DMS79 treated with DMSO at 0.1 percent for 48 hours (cell line): Measurements from ENCODE around the gene CCDC81.
"Not testable (repeated sequence)": the region's sequence is repeated elsewhere in the genome, so short reads cannot be mapped to it uniquely, and the experiment has no call there.

ENCODE experiments used
- DNase-seq: peaks from one replicate; lab custom pipeline; 2025; lab: John Stamatoyannopoulos, UW

Gene CCDC81

GRCh38 chr11:86374586-86374985, at the start of gene CCDC81:
TSS of gene CCDC81 (plus strand) at chr11:86374887. CDS start at chr11:86375164, 277 bp downstream.
- no peak for DNase-seq

GRCh38 chr11:86335131-86335767, 39.4 kb upstream of the CCDC81 start:
- no peak for DNase-seq

- no peak for DNase-seq
Observed at GRCh38 chr11:86337227-86337626, 37.5 kb upstream of the CCDC81 start.

DNA sequence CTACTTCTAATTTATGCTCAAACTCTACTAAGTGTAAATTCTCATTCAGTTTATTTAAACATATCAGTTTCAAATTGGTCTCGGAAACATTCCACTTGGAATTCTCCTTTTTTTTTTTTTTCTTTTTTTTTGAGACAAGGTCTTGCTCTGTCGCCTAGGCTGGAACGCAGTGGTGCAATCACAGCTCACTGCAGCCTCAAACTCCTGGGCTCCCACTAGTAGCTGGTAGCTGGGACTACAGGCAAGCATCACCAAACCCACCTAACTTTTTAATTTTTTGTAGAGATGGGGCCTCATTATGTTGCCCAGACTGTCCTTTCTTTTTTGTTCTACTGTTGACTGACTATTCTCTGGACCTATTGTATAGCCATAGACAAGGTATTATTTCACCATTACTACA, 33.3 kb upstream of the CCDC81 start:
- no peak for DNase-seq

GRCh38 chr11:86346513-86346912, 28.2 kb upstream of the CCDC81 start:
- DNase-seq: peak; percentile 39

- peak; percentile 18 for DNase-seq
Observed at GRCh38 chr11:86355256-86355655, 19.4 kb upstream of the CCDC81 start.

GRCh38 chr11:86357412-86357811, 17.3 kb upstream of the CCDC81 start:
- DNase-seq: not testable (repeated sequence)

DNA sequence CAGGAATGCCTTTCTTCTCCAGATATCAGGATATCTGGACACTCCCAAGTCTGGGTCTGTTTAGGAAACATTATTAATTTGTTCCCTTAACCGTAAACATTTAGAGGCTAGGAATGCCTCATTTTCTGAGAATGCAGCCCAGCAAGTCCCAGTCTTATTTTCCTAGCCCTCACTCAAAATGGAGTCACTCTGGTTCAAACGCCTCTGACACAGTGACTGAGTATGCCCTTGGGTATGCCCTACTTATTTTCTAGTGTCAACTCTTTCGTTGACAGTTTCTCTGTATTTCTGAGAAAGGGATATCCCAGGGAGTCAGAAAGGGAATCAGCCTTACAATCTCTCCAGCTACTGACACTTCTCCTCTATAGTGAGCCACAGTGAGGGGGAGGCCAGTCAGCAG, 16.0 kb upstream of the CCDC81 start:
- DNase-seq: no peak

DNA sequence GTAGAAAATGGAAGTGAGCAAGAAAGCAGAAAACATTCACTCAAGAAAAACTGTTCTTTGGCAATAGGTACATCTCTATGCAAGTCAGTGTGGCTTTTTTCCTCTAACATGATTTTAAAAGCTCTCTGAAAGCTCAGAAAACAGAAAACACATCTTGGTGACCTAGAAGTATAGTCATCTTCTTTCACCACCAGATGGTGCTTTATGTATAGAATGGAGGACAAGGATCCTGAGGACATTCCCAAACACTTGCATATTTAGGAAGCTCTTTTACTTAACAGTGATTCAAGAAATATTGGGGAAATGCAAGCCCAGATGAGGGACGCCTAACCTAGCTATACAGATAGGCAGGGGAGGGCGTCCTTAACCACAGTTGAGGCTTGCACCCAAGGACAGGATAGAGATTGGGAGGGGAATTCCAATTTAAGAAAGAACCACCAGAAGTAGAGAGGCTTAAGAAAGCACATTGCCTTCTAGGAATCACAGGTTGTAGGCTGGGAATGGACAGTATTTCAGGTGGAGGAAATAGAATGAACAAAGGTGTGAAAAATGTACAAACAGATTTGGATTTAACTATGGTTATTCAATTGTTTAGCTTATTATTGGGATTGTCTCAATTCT, 13.8 kb upstream of the CCDC81 start:
- DNase-seq: no peak

- no peak for DNase-seq
Observed at GRCh38 chr11:86363424-86363823, 11.3 kb upstream of the CCDC81 start.

- DNase-seq: no peak
Observed at GRCh38 chr11:86365546-86365945, 9.1 kb upstream of the CCDC81 start.

DNA sequence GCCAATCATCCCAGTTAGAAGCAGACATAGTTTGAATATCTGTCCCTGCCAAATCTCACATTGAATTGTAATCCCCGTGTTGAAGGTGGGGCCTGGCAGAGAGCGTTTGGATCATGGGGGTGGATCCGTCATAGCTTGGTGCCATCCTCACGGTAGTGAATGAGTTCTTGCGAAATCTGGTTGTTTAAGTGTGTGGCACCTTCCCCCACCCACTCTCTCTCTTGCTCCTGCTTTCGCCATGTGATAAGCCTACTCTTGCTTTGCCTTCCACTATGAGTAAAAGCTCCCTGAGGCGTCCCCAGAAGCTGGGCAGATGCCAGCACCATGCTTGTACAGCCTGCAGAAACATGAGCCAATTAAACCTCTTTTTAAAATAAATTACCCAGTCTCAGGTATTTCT, 5.0 kb upstream of the CCDC81 start:
- no peak for DNase-seq

GRCh38 chr11:86370171-86370570, 4.5 kb upstream of the CCDC81 start:
- DNase-seq: no peak

DNA sequence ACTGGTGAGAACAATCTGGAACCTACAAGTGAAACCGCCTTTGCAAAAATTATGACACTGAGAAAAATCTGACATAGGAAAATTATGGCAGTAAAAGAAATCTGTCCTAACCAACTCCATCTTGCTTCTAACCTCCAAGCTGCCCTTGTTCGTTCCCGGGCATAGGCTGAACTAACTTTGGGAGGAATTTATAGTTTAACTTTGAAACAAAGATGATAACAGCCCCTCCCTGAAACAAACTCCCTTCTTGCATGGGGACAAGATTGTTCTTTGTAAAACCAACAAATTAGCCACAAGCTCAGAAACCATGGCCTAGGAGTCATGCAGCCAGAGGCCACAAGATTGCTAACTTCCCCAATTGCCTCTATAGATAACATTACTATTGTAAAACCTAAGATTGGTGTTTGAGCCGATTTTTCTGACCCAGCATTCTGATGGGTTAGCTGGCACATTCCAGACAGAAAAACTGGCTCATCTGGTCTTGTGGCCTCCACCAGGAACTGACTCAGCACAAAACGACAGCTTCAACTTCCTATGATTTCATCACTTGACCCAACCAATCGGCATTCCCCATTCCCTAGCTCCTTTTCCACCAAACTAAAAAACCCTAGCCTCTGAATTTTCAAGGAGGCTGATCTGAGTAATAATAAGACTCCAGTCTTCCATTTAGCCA, 3.6 kb upstream of the CCDC81 start:
- DNase-seq: no peak

DNA sequence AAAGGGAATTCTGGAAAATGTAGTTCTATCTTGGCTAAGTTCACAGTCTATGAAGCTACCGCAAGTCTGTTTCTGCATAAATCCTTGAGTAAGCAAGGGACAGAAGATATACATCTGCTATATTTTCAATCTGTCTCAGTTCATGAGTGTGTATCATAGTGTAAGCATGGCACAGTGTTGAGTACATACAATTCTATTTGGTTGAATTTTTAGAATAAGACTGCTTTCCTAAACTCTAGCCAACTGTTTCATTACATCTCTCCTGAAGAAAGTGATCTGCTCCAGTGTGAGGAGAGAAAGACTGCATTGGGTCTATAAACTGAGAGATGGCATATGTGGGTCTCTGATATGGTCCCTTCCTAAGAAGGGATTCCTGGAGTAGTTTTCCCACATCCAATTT, 2.6 kb upstream of the CCDC81 start:
- no peak for DNase-seq

GRCh38 chr11:86372586-86372985, 2.1 kb upstream of the CCDC81 start:
- DNase-seq: peak; percentile 41

DNA sequence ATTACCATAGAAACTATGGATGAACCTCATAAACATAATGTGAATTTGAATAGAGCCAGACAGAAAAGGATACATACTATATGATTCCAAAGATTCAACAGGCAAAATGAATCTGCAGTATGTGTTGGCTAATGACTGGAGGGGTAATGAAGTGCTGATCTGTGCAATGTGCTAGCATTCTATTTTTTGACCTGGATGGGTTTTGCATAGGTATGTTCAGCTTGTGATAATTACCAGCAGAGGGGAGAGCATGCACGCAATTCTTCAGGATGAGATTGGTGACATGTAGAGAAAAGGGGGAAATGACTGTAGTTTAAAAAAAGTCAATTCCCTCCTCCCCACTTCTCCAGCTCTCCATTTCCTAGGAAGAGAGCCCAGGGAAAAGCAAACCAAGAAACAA, 618 bp upstream of the CCDC81 start:
- no peak for DNase-seq

- no peak for DNase-seq
Observed at GRCh38 chr11:86377972-86378371, 3.3 kb downstream of the CCDC81 start.

- no peak for DNase-seq
Observed at GRCh38 chr11:86380295-86381059, 5.8 kb downstream of the CCDC81 start.

- DNase-seq: no peak
Observed at GRCh38 chr11:86383041-86383955, 8.6 kb downstream of the CCDC81 start.

DNA sequence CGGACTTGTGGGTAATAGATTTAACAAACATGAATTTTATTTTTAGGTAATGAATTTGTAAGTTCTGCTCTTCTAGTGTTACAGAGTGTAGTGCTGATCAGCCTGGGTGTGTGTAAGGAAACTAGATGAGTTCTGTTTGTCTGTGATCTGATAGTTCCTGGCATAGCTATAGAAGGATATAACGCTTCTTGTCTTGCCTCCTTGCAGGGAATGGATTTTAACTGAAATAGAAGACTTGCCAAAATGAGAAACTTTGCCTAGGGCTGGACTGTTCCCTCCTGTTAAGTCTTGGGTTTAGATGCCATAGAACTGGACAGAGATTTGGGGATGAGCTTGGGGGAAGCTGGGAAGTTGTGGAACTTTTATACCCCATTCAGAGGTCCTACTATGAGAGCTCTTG, 11.6 kb downstream of the CCDC81 start:
- no peak for DNase-seq

DNA sequence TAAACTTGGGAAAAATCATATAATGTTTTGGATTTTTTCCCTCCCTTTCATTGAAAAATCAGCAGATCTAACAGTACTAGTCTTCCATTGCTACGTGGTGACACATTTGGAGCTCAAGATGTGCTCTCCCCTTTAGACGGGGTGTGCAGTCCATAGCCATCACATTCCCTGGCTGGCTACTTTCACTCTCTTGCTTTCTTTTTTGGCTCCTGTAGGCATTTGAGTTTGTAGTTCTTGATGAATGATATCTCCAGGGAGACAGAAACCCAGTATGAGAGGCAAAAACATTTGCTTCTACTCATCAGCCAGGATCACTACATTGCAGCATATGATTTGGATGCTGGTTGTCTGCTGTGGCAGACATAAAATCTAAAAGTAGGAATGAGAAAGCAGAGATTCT, 12.1 kb downstream of the CCDC81 start:
- no peak for DNase-seq
